NCI-H1105 treated with DMSO at 0.1 percent for 48 hours (cell line): ENCODE measurements around the gene PCDH9.
A peak's percentile ranks its signal among the peaks of the same experiment; 100 is the strongest.

ENCODE experiments used
- DNase-seq: peaks from one replicate; lab custom pipeline; 2025; lab: John Stamatoyannopoulos, UW

PCDH9 gene

GRCh38 chr13:66969291-66969690 lies 260.8 kb downstream of the PCDH9 start:
- DNase-seq = no peak

- no peak for DNase-seq
Measured at GRCh38 chr13:66967811-66968597, 262.1 kb downstream of the PCDH9 start.

GRCh38 chr13:66965181-66965580 lies 265.0 kb downstream of the PCDH9 start:
- DNase-seq = no peak

GRCh38 chr13:66962953-66963352 lies 267.2 kb downstream of the PCDH9 start:
- no peak for DNase-seq

GRCh38 chr13:66958611-66959010 lies 271.5 kb downstream of the PCDH9 start:
- DNase-seq = no peak

- DNase-seq = no peak
Measured at GRCh38 chr13:66952507-66952906, 277.6 kb downstream of the PCDH9 start.

GRCh38 chr13:66951426-66951825 lies 278.7 kb downstream of the PCDH9 start:
- DNase-seq = no peak

- DNase-seq = no peak
Measured at GRCh38 chr13:66950666-66951065, 279.5 kb downstream of the PCDH9 start.

DNA sequence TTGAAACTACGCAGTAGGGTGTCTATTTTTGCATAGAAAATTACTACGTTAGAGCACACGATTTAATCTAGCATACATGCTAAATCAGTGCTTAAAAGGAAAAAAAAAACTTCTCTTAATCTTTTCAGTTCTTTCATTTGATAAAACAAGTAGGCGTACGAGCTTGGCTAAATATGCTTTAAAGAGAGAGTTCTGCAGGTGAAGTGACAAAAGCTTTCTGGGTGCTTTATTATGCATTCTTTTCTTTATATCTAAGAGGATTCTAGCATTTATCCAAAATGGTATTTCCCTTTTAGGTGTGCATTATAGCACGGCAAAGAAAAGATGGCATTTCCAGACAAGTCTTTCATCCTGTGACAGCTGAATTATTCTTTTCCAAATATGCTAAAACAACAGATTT lies 281.2 kb downstream of the PCDH9 start:
- no peak for DNase-seq

DNA sequence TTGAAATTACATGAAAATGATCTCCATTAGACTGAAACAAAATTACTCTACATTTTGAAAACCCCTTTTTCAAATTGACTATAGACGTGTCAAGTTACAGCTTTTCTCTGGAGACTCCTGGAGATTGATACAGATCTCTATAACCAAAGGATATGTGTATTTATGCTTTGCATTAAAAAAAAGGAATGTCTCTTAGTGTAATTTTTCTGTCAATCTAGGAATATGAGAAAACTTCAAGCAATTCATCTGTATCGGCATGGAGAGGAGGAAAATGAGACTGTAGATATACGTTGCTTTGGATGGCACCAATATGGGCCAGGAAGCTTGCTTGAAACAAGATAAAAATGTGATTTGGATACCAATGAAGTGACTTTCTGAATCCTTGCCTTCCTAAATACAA lies 286.6 kb downstream of the PCDH9 start:
- DNase-seq = no peak

GRCh38 chr13:66940113-66940512 lies 290.0 kb downstream of the PCDH9 start:
- DNase-seq = no peak

- no peak for DNase-seq
Measured at GRCh38 chr13:66937423-66937822, 292.7 kb downstream of the PCDH9 start.

- DNase-seq = no peak
Measured at GRCh38 chr13:66933994-66934393, 296.1 kb downstream of the PCDH9 start.

GRCh38 chr13:66933527-66933926 lies 296.6 kb downstream of the PCDH9 start:
- no peak for DNase-seq

DNA sequence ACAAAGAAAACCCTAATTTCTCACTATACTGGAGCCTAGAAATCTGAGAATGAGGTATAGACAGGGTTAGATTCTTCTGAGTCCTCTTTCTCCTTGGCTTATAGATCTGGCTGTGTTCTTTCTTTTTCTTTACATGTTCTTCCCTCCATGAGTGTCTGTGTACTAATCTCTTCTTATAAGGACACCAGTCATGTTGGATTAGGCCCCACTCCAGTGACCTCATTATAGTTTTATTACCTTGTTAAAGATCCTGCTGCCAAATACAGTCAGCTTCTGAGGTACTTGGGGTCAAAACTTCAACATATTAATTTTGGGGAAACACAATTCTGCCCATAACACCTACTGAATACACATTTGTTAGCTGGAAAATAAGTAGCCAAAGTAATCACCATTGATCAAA lies 302.6 kb downstream of the PCDH9 start:
- DNase-seq = peak; percentile 10

GRCh38 chr13:66926851-66927524 lies 303.1 kb downstream of the PCDH9 start:
- DNase-seq = no peak

DNA sequence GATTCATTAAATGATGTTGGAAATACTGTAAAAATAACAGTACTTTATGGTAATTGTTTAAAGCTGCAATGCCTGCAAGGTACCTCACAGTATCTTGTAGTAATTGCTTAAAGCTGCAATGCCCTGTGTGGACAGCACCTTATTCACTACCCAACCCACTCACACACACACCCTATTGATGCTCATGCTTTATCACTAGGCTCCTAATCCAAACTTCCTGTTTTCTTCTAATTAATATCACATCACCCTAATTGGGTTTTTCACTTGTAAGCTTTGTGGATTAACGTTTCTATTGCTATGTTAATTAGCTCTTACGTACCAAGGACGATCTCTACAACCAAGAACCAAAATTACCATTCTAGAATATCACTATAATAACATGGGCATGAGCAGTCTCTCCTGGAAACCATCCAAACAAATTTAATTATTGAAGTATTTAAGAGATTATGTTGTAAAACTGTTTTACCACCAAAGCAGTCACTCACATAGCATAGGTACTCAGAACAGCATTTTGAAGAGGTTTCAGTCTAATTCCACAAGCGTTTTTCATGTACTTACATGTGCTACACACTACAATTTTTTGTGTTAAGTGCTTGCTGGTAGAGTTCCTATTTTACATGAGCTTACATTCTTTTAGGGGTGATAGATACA lies 303.8 kb downstream of the PCDH9 start:
- peak; percentile 96 for DNase-seq

GRCh38 chr13:66922444-66922843 lies 307.7 kb downstream of the PCDH9 start:
- DNase-seq = no peak

DNA sequence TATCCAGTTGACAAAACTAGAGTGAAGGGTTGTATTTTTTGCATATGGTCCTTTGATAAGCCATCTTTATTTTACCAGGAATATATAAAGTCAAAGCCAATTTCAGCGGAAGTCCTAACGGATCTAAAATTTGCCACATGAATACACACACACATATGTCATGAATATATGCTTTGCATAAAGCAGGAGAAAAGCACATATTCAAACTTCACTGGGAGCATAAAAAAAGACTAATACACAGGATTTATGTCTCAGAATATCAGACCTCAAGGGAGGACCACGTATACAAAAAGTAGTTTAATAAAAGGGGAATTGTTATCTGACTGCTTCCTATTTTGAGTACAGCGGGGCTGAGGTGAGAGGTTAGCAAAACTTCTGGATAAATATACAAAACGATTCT lies 308.7 kb downstream of the PCDH9 start:
- DNase-seq = no peak

- DNase-seq = no peak
Measured at GRCh38 chr13:66915596-66916185, 314.4 kb downstream of the PCDH9 start.

- no peak for DNase-seq
Measured at GRCh38 chr13:66914155-66914554, 316.0 kb downstream of the PCDH9 start.

- no peak for DNase-seq
Measured at GRCh38 chr13:66911411-66911939, 318.7 kb downstream of the PCDH9 start.
